ENCODE results near the gene CACTIN. TPM values are rescaled to one million over a fixed set of nuclear protein-coding genes. Genes with fewer than 3 reads are reported as not detected.

CACTIN gene
- total and polyA plus RNA-seq, 2 donors = 11.1 to 27.7 TPM

DNA sequence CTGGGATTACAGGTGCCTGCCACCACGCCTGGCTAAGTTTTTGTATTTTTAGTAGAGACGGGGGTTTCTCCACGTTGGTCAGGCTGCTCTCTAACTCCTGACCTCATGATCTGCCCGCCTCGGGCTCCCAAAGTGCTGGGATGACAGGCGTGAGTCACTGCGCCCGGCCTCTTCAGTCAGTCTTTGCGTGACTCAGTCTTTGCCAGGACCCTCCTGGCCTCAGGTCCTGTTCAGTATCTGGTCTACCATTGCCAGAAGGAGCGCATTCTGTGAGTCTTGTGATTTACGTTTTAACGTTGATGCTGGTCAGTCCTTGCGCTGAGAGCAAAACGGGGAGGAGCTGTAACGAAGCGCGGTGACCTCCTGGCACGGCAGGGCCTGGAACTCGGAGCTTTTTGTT is 61.5 kb downstream of the CACTIN start:
- Histone ChIP-seq H3K4me3 (ENCODE audit: low read depth, low read length) (no peak overlapping the region), H3K36me3 (ENCODE audit: insufficient read depth) (no peaks in the 10 kb centered on the region), H3K4me1 (ENCODE audit: insufficient read depth) (no peaks in the 10 kb centered on the region), H3K27ac (ENCODE audit: low read depth) (no peak overlapping the region)
- no peak for DNase-seq (ENCODE audit: extremely low spot score)
- WGBS = 87% methylated on average over 19 of the region's 19 CpGs

DNA sequence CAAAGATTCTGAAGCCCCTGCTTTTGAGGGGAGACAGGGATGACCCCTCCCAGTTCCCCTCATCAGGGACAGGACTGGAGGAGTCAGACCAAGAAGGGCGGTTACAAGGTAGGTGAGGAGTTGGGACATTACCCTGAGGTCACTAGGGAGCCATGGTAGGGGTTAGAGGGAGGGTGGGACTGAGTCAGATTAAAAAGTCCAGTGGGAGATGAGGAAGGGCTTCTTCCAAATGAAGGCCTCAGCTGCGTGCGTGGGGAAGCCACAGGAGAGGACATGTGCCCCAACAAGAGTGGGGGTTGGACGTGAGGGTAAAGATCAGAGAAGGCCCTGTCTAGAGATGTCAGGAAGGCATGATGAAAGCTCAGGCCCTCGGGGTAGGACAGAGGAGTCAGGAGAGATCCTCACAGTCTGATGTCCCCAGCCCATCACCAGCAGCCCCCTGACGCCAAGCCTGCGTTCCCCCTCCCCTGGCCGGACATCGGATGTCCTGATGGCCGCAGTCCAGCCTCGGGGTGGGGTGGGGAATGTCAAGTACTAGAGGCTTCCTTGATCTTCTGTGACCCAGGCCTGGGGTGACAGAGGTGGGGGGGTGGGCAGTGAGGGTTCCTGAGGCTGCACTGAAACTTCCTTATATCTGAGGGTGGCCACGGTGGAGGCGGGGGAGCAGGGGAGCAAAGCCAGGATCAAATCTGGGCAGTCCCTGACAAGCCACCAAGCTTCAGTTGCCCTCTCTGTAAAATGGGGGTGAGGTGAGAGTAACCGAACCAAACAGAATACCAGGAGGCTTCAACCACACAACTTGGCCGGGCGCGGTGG is 62.7 kb downstream of the CACTIN start:
- no peak for DNase-seq (ENCODE audit: extremely low spot score)
- no peaks in the 10 kb centered on the region for H3K36me3 ChIP-seq (ENCODE audit: insufficient read depth)
- H3K4me1 ChIP-seq (ENCODE audit: insufficient read depth) = no peaks in the 10 kb centered on the region
- H3K4me3 ChIP-seq (ENCODE audit: low read depth, low read length) = no peak overlapping the region
- H3K27ac ChIP-seq (ENCODE audit: low read depth) = no peak overlapping the region
- WGBS = 80% methylated on average over 17 of the region's 17 CpGs

Small RNA genes lying within 50 kb of the gene (small RNA-seq; reads per million reads assigned to genes)
- not detected for gene AC005786.1

Other genes starting within 250 kb of the CACTIN start
- gene SMIM24, start 146.3 kb downstream of the CACTIN start, total RNA-seq = not detected
- gene SMIM24, start 146.3 kb downstream of the CACTIN start, polyA plus RNA-seq = not detected
- gene SMIM44, start 143.3 kb downstream of the CACTIN start, total RNA-seq = not detected
- gene SMIM44, start 143.3 kb downstream of the CACTIN start, polyA plus RNA-seq = not detected
- 2.9 TPM for gene DOHH, start 126.1 kb downstream of the CACTIN start, total RNA-seq
- 18.3 TPM for gene DOHH, start 126.1 kb downstream of the CACTIN start, polyA plus RNA-seq
- gene FZR1, start 120.5 kb downstream of the CACTIN start, total RNA-seq = 30.5 TPM
- gene FZR1, start 120.5 kb downstream of the CACTIN start, polyA plus RNA-seq = 30.5 TPM
- not detected for gene TEKTIP1, start 87.6 kb downstream of the CACTIN start, total RNA-seq
- 0.79 TPM for gene TEKTIP1, start 87.6 kb downstream of the CACTIN start, polyA plus RNA-seq
- gene MFSD12, start 69.2 kb downstream of the CACTIN start, total RNA-seq = 19.3 TPM
- gene MFSD12, start 69.2 kb downstream of the CACTIN start, polyA plus RNA-seq = 38.6 TPM
- 30.6 TPM for gene HMG20B, start 53.8 kb downstream of the CACTIN start, total RNA-seq
- gene HMG20B, start 53.8 kb downstream of the CACTIN start, polyA plus RNA-seq = 109 TPM
- gene GIPC3, start 41.3 kb downstream of the CACTIN start, total RNA-seq = 0.11 TPM
- 0.94 TPM for gene GIPC3, start 41.3 kb downstream of the CACTIN start, polyA plus RNA-seq
- gene TBXA2R, start 19.9 kb downstream of the CACTIN start, total RNA-seq = 1.4 TPM
- 3.8 TPM for gene TBXA2R, start 19.9 kb downstream of the CACTIN start, polyA plus RNA-seq
- 17.1 TPM for gene PIP5K1C, start 73.7 kb upstream of the CACTIN start, total RNA-seq
- 60.8 TPM for gene PIP5K1C, start 73.7 kb upstream of the CACTIN start, polyA plus RNA-seq
- 3.1 TPM for gene TJP3, start 81.6 kb upstream of the CACTIN start, total RNA-seq
- gene TJP3, start 81.6 kb upstream of the CACTIN start, polyA plus RNA-seq = 2.8 TPM
- gene APBA3, start 134.9 kb upstream of the CACTIN start, total RNA-seq = 10.4 TPM
- gene APBA3, start 134.9 kb upstream of the CACTIN start, polyA plus RNA-seq = 21.7 TPM
- gene MRPL54, start 135.9 kb upstream of the CACTIN start, total RNA-seq = 23.0 TPM
- 61.9 TPM for gene MRPL54, start 135.9 kb upstream of the CACTIN start, polyA plus RNA-seq
- gene RAX2, start 145.4 kb upstream of the CACTIN start, total RNA-seq = not detected
- not detected for gene RAX2, start 145.4 kb upstream of the CACTIN start, polyA plus RNA-seq
- 0.53 TPM for gene MATK, start 159.6 kb upstream of the CACTIN start, total RNA-seq
- 1.3 TPM for gene MATK, start 159.6 kb upstream of the CACTIN start, polyA plus RNA-seq
- gene ZFR2, start 242.2 kb upstream of the CACTIN start, total RNA-seq = not detected
- 0.38 TPM for gene ZFR2, start 242.2 kb upstream of the CACTIN start, polyA plus RNA-seq

Data from urinary bladder (tissue), 4 donors.